Smooth muscle cell (in vitro differentiated cells): ENCODE measurements around the gene HMGB3. TPM values are rescaled to one million over a fixed set of nuclear protein-coding genes. Genes with fewer than 3 reads are reported as not detected.

Source experiments
- DNase-seq: peaks from one replicate; lab custom pipeline; 2025; ENCODE audit not compliant: unreplicated experiment; lab: John Stamatoyannopoulos, UW
- H2AFZ ChIP-seq: fragments of 200-600 bp; sonication (generic); 2 replicates; pipeline ENCODE4 v1.6.0; 2016; ENCODE audit warnings: antibody characterized with exemption, low read depth, mild to moderate bottlenecking
- H3F3A ChIP-seq: fragments of 200-600 bp; sonication (generic); 2 replicates; pipeline ENCODE4 v1.6.0; 2017; ENCODE audit warnings: antibody characterized with exemption, low read depth
- H3K27ac ChIP-seq: fragments of 200-600 bp; sonication (generic); 2 replicates; pipeline ENCODE4 v1.5.1; 2016; ENCODE audit warnings: low read depth, mild to moderate bottlenecking
- H3K27me3 ChIP-seq: fragments of 200-600 bp; sonication (generic); 2 replicates; pipeline ENCODE4 v1.6.1; 2016; ENCODE audit warnings: low read depth, mild to moderate bottlenecking
- H3K36me3 ChIP-seq: fragments of 200-600 bp; sonication (generic); 2 replicates; pipeline ENCODE4 v1.5.1; 2016; ENCODE audit warnings: low read depth
- H3K4me1 ChIP-seq: fragments of 200-600 bp; sonication (generic); 2 replicates; pipeline ENCODE4 v1.5.1; 2016; ENCODE audit warnings: low read depth
- H3K4me2 ChIP-seq: fragments of 200-600 bp; sonication (generic); 2 replicates; pipeline ENCODE4 v1.6.0; 2016; ENCODE audit warnings: mild to moderate bottlenecking
- H3K4me3 ChIP-seq: fragments of 200-600 bp; sonication (generic); 2 replicates; pipeline ENCODE4 v1.5.1; 2016; ENCODE audit warnings: mild to moderate bottlenecking
- H3K79me2 ChIP-seq: fragments of 200-600 bp; sonication (generic); 2 replicates; pipeline ENCODE4 v1.6.0; 2016; ENCODE audit warnings: low read depth, mild to moderate bottlenecking
- H3K9ac ChIP-seq: fragments of 200-600 bp; sonication (generic); 2 replicates; pipeline ENCODE4 v1.6.0; 2016; ENCODE audit warnings: low read depth
- H3K9me3 ChIP-seq: fragments of 200-600 bp; sonication (generic); replicated peaks from 2 replicates; pipeline ENCODE4 v1.5.1; 2016; ENCODE audit warnings: low read depth
- H4K20me1 ChIP-seq: fragments of 200-600 bp; sonication (generic); 2 replicates; pipeline ENCODE4 v1.6.0; 2016; ENCODE audit warnings: low read depth
- WGBS: methylation state at CpG from one replicate; pipeline ENCODE4 v1.1.7; 2016; ENCODE audit warnings: low lambda C conversion rate; 5-methylcytosine and 5-hydroxymethylcytosine counted together
- polyA plus RNA-seq: library from polyadenylated mRNA; unstranded; fragments of >200 nt; fragmentation: Nextera tagmentation; extraction: Ambion mirVana; gene quantifications from 2 replicates; pipeline ENCODE4 v1.2.1, GENCODE V29; 2016
- total RNA-seq: library from RNA; depleted of rRNA; stranded (reverse); fragments of >200 nt; gene quantifications from 2 replicates; pipeline ENCODE4 v1.2.3, GENCODE V29; 2014
- TF ChIP-seq, protein P1 (sequence below): fragments of 200-600 bp; sonication (generic); IDR thresholded peaks from 2 replicates; pipeline ENCODE4 v1.5.1; 2017; ENCODE audit warnings: borderline replicate concordance, mild to moderate bottlenecking, antibody characterized with exemption; ENCODE audit not compliant: insufficient read depth, poor library complexity, severe bottlenecking

The HMGB3 gene
- total and polyA plus RNA-seq, 2 experiments from 2014 or later: 25.4 to 68.2 TPM

- H2AFZ ChIP-seq: no peak overlapping the region
- no peaks in the 10 kb centered on the region for H3K36me3 ChIP-seq
- no peaks in the 10 kb centered on the region for H3K79me2 ChIP-seq
- H3F3A ChIP-seq: no peaks in the 10 kb centered on the region
- H3K4me2 ChIP-seq: no peak overlapping the region
- no peak overlapping the region for H3K4me3 ChIP-seq
- no peaks in the 10 kb centered on the region for H4K20me1 ChIP-seq
- TF ChIP-seq, protein P1, sequence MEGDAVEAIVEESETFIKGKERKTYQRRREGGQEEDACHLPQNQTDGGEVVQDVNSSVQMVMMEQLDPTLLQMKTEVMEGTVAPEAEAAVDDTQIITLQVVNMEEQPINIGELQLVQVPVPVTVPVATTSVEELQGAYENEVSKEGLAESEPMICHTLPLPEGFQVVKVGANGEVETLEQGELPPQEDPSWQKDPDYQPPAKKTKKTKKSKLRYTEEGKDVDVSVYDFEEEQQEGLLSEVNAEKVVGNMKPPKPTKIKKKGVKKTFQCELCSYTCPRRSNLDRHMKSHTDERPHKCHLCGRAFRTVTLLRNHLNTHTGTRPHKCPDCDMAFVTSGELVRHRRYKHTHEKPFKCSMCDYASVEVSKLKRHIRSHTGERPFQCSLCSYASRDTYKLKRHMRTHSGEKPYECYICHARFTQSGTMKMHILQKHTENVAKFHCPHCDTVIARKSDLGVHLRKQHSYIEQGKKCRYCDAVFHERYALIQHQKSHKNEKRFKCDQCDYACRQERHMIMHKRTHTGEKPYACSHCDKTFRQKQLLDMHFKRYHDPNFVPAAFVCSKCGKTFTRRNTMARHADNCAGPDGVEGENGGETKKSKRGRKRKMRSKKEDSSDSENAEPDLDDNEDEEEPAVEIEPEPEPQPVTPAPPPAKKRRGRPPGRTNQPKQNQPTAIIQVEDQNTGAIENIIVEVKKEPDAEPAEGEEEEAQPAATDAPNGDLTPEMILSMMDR: no peak
- DNase-seq: no peak
- H3K27me3 ChIP-seq: no peaks in the 10 kb centered on the region
- no peak overlapping the region for H3K27ac ChIP-seq
- H3K9ac ChIP-seq: no peak overlapping the region
- H3K9me3 ChIP-seq: no peaks in the 10 kb centered on the region
- 74% methylated on average over 2 of the region's 2 CpGs for WGBS
- no peaks in the 10 kb centered on the region for H3K4me1 ChIP-seq
Measured at GRCh38 chrX:150972450-150972849, 10.7 kb upstream of the HMGB3 start.

DNA sequence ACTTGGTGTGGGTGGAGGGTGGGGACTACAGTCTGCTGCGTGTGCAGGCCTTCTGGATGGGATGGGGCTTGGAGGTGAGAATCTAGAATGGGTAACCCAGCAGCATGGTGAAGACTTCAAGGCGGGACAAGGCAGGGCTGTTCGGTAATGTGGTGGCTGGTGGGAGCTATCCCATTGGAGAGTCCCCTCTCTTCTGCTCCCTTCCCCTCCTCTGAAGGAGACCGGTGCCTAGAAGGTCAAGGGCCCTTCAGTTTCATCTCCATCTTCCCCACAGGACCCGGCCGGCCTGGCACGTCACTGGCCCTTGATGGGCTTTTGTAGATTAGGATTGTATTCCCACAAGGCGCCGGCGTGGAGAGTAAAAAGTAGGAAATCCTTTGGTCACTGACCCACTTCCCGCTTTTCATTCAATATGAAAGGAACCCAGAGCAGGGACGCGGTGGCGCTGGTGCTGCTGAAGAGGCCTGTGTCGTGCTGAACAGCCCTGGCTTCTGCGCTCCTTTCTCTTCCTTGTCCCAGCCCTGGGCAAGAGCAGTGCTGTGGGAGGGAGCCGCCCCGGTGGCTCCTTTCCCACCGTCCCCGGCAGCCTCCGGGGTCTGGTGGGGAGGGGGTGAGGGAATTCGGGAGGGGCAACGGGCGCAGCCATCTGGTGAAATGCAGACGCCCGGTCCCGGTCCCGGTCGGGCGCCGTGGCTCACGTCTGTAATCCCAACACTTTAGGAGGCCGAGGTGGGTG lies 7.3 kb upstream of the HMGB3 start:
- Histone ChIP-seq H3K9me3 (no peaks in the 10 kb centered on the region), H3F3A (no peaks in the 10 kb centered on the region), H3K27me3 (no peaks in the 10 kb centered on the region), H2AFZ (no peak overlapping the region), H3K4me3 (no peak overlapping the region), H4K20me1 (no peaks in the 10 kb centered on the region), H3K4me2 (no peak overlapping the region), H3K27ac (no peak overlapping the region), H3K9ac (no peak overlapping the region), H3K79me2 (no peaks in the 10 kb centered on the region), H3K4me1 (no peaks in the 10 kb centered on the region), H3K36me3 (no peaks in the 10 kb centered on the region)
- TF ChIP-seq, protein P1: no peak
- 89% methylated on average over 33 of the region's 33 CpGs for WGBS
- DNase-seq: no peak

DNA sequence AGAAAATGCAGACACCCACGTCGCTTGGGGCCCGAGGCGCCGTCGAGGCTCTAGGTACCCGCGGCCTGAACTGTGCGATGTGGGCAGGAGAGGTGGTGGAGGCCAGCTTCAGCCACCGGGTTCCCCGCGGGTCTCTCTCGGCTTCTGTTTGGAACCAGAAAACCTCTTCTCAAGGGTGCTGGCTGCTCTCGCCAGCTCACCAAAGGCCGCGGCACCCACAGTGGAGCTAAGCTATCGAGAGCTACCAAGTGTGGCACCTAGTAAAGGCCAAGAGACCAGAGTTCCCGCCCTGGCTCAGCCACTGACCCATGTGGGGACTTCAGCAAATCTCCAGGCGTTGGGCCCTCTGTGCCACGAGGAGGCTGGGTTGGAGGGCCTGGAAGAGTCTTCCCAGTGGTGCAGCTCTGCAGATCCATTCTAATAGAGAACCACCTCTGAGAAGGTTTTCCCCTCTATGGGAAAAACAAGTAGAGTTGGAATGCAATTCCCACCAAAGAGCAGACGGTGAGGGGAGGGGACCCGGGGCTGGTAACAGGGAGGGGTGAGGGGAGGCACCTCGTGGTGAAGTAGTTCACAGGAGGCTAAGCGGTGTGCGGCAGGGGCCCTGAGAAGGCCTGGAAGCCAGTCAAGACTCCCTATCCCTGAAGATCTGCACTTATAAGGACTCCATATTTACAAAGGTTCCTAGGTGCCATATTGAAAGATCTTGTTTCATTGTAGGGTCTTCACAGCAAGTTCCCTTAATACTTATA lies 5.5 kb upstream of the HMGB3 start:
- Histone ChIP-seq H4K20me1 (no peaks in the 10 kb centered on the region), H3K4me3 (no peak overlapping the region), H3K36me3 (no peaks in the 10 kb centered on the region), H3F3A (no peaks in the 10 kb centered on the region), H3K27me3 (no peaks in the 10 kb centered on the region), H3K9me3 (no peaks in the 10 kb centered on the region), H3K4me1 (no peaks in the 10 kb centered on the region), H3K9ac (no peak overlapping the region), H2AFZ (no peak overlapping the region), H3K27ac (no peak overlapping the region), H3K4me2 (no peak overlapping the region), H3K79me2 (no peaks in the 10 kb centered on the region)
- WGBS: 94% methylated on average over 25 of the region's 25 CpGs
- TF ChIP-seq, protein P1: no peak
- DNase-seq: no peak
